T-helper 1 cell (primary cell): ENCODE measurements around the gene ABHD6.
"Not testable (repeated sequence)": the region's sequence is repeated elsewhere in the genome, so short reads cannot be mapped to it uniquely, and the experiment has no call there.

Experiments used
- DNase-seq, 5 donors: peaks; one replicate each; pipeline ENCODE4 v3.0.0-alpha.2; 2012 to 2020

The ABHD6 gene

DNA sequence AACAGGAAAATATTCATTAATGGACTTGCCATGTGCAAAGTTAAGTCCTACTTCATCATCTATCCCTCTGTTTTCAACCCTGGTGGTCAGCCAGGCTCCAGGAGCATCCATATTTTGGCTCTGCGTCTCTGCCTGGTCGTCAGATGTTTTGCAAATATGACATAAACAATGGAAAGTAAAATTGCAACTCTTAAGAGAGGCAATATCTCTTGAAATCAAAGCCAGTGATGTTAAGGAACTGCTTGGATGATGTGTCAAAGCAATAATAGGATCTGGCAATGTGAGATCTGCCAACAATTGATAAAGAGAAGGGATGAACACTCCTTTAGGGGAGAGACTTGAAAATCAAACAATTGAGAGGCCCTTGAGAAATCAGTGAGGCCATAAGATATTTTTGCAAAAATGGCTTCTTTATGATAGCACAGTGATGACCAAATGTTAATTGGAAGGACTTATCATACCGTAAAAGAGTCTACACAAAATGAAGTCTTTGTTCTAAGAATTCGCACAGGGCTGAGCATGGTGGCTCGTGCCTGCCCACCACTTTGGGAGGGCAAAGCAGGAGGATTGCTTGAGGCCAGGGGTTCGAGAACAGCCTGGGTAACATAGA is 6.5 kb downstream of the ABHD6 start:
- no peak for DNase-seq

DNA sequence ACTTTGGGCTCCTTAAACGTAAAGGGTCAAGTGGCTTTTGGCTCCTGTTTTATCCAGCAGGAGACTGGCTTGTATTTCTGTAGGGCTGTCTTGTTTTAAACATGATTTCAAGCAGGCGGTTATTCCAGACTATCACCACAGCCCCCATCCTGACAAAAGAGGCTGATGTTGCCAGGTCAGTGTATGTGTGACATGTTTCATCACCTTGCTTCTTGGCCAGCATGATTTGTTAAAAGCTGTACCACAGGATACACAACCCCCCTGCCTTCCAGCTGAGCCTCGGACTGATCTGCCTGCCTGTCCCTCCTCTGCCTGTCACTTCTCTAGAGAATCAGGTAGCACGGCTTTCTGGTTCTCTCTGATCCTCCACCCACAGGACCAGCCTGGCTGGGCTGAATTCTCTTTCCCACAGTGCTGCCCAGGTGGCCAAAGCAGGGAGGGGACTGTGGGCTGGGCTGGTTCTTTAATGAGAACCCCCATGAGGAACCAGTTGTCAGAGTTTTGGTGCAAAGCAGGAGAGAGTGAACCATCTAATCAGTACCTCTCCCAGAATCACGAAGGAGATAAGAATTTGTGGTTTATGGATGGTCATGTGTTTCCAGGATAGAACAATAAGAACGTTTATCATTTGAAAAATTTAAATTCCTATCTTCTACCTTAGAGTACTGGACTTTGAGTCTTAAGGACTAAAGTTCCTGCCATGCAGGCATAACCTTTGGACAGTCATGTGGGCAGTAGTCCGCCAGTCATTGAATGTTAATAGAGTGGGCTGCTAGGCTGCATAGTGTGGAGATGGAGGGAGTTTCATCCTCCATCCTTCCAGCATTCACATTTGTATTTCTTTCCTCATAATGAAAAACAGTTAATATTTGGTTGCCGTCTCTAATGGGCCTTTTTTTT is 8.8 kb downstream of the ABHD6 start:
- DNase-seq, result no peak

DNA sequence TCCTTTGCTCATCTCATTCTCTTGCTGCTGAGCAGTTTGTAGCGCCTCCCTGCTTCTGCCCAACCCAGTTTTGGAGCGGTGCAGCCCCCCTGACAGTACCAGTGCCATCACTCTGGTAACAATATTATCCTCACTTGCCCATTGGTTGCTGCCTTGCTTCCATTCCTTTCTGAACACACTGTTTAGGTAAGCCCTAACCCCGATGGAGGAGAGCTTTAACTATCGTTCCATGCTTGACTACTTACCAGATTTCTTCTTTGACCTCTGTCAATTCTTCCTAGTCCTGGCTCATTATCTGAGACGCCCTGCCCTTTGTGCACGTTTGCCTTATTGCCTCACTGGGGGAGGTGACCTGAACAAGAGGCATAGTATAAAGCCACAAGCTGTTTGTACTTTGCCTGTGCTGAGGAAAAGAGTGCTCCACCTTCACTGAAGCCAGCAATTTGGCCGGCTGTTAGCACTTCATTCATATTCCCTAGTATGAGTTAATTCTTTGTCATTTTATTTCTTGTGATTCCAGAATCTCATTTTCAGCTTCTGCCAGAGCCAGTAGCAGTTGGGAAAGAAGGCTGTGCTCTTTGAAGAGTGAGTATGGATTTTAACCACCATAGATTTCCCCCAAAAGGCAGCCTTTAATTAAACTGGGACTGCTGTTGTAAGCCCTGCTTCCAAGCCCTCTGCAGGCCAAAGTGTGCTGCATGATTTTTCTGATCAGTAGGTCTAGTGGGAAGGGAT is 11.9 kb downstream of the ABHD6 start:
- DNase-seq, result no peak

DNA sequence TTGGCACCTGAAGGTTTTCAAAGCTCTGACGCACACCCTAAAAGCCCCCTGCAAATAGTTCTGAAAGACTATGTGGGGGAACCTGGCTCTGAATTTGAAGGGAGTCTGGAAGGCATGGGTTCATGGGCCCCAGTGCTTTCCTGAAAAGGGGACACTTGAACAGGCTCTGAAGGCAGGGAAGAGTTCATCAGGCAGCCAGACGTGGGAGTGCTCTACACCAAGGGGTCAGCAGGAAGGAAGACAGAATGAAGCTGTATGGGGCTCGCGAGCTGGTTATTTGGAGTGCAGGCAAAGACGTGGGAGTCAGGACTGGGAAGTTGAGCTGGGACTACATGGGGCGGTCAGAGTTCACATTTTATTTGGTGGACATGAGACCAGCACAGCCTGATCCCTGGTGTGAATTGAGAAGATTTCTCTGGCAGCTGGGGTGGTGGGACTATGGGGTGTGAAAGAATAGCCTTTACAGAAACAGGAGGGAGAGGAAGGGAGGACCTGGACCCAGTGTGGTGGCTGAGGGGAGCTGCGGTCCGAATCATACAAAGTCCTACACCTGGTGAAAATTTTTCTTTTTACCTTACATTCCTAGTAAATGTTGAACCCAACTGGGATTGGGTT is 12.6 kb downstream of the ABHD6 start:
- no peak for DNase-seq

DNA sequence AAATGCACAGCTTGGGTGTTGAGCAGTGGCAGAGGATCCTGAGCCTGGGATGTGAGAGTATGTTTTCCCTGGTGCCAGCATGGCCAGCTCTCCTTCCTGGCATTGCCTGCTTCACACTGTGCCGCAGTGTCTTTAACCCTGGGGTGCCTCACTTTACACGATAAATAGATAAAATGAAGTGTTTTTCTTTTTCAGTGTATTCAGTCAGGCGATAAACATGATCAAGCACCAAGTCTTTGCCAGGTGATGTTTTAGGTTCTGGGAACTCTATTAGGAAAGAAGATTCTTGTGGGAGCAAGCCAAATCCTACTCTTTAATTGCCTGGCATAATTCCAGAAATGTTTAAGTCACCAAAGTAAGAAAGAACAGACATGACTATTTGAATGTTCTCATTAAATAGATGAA is 14.0 kb downstream of the ABHD6 start:
- DNase-seq, result no peak

DNA sequence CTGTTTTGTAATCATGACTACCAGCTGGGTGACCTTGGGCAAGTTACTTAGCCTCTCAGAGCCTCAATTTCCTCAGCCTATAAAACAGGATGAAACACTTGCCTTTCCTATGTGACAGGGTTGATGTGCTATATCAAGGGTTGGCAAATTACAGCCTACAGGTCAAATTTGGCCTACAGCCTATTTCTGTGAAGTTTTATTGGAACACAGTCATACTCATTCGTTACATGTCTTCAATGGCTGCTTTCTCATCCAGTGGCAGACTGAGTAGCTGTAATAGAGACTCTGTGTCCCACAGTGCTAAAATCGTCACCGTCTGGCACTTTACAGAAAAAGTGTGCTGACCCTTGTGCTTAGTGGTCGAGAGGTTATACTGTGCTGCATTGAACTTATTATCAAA is 16.6 kb downstream of the ABHD6 start:
- no peak for DNase-seq

DNA sequence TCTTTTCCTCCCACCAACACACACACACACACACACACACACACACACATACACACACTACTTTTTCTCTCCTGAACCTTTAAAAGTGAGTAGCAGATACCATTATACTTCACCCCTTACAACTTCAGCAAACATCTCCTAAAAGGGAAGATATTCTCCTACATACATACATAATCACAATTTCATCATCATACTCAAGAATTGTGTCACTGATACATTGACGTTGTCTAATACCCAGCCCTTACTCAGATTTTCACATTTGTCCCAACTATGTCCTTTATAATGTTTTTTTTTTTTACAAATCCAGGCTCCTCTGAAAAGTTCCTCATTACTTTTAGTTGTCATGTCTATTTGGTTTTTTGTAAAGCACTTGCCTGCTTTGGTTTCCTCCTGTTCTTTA is 18.5 kb downstream of the ABHD6 start:
- no peak for DNase-seq

DNA sequence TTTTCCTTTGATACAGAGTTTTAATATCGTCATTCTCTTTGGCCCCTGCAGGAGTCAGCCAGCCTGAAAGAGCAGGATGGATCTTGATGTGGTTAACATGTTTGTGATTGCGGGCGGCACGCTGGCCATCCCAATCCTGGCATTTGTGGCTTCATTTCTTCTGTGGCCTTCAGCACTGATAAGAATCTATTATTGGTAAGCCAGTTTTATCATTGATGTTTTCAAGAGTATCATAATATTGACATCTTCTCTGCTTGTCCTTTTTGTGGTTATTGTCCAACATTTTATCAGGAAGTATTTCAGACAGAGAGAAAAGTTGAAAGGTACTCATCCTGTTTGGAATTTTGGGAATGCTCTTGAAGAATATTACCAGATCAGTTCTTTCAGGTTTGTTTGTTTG is 18.9 kb downstream of the ABHD6 start:
- DNase-seq, result no peak

DNA sequence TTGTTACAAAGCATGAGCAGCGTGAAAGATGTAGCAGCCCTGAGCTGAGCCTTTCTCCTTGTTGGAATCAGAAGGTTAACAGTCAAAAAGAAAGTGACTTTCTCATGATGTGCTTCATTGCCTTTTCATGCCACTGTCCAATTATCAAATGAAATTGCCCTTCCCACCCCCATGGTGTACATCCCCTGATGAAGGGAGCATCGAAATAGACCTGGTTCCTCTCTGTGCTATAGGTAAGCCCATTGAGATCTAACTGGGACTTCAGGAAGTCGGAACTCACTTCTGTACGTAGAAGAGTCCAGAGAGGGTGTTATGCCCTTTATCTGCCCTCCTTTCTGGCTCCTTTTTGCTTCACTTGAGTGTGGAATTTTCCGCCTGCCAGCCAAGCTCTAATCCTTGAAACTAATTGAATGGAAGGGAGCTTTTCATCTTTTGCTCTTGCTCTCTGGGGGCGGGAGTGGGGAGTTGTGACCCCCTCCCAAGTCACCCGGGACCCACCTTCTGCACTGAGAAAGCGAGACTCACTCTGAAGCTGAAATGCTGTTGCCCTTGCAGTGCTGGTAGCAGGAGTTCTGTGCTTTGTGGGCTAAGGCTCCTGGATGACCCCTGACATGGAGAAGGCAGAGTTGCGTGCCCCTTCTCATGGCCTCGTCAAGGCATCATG is 20.9 kb downstream of the ABHD6 start:
- DNase-seq, result no peak

DNA sequence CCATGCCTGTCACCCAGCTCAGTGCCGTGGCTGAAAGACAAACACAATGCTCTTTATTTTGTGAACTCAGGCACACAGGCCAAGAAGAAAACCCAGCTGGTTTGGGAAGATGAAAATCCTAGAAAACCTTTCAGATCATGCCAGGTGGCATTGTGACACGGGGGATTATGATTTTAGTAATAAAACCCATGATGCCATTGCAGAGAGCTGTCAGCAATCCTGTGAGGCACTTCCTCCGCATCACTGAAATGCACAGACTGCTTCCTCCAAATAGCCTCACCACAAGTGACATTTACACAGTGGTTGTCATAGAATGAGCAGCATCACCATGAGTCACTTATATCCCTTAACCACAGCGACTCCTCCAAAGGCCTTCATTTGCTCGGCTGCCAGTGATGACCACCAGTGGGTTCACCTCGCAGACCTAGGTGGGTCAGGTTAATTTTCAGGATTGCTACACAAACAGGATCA is 22.7 kb downstream of the ABHD6 start:
- peak in 1 of 5 donors; percentile 37 for DNase-seq

DNA sequence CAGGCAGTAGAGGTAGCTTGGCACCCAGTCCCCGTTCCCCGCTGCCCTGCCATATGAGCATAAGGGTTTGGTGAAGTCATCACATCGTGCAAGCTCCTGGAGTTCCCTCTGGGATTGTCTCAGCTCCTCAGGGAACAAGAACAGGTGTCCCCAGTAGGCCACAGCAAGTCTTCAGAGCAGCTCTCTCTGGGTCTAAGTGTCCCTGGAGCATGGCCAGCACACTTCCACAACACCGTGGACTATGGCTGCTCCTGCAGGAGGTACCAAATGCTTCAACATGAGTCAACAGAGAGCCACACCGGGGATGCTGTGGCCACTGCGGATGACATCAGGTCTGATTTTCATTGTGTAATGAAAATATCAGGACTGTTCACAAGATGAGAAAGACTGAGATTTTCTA is 23.1 kb downstream of the ABHD6 start:
- DNase-seq, result no peak

DNA sequence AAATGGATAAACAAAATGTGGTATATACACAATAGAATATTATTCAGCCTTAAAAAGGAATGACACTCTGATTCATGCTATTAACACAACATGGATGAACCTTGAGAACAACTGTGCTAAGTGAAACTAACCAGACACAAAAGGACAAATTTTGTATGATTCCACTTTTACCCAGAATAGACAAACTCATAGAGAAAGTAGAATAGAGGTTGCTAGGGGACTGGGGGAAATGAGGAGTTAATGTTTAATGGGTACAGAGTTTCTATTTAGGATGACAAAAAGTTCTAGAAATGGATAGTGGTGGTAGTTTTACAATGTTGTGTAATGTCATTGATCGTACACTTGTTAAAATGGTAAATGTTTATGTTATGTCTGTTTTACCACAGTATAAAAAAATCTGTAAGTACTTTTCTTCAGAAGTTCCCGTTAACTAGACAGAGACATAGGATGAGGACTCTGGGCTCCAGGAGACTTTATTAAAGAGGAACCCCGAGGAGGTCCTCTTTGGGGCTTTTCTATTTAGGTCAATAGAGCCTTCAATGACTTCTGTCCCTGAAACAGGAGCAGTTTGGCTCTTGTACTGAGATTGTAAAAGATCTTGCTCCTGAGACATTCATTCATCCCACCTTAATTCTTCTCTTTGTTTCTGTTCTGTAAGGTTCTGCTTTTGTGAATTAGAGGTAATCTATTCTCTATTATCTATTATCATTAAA is 24.5 kb downstream of the ABHD6 start:
- DNase-seq, result no peak

DNA sequence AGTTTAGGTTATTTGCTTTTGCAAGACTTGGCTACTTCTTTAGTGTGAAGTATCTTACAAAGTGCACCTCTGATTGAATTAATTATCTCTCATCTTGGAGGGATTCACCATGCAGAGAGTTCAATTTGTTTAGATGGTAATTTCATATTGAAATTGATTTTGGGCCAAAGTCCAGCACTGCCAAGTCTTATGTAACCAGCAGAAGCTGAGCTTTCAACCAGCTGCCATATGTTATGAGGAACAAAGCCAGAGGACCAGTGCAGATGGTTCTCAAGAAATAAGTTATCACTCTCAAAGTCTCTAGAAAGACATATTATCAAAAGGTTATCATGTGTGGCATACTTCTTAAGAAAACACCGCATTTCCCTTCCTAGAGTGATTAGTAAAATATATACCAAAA is 29.0 kb downstream of the ABHD6 start:
- no peak for DNase-seq

DNA sequence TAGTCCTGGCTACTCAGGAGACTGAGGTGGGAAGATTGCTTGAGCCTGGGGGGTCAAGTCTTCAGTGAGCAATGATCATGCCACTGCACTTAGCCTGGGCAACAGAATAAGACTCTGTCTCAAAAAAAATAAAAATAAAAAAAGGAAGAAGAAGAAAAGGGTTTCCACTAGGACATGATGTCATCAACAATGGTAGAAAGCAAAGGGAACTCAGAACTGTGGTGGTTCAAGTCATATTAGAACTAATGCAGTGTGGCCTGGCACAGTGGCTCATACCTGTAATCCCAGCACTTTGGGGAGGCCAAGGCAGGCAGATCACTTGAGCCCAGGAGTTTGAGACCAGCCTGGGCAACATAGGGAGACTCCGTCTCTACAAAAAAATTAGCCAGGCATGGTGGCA is 30.0 kb downstream of the ABHD6 start:
- not testable (repeated sequence) for DNase-seq

DNA sequence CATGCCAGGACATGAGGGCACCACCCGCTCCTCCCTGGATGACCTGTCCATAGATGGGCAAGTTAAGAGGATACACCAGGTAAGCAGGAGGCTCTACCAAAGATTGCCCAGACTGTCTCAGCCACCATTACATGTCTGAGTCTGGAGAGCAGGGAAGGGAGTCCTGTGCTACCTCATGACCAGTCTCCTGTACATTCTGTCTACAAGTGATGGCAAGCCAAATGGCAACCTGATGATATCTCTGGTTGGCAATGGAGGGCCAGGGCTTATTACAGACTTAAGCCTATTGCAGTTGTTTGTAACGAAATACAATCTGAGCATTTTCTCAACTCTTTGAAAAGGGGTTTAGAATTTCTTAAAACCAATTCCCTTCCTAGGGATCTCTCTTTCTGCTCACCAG is 31.8 kb downstream of the ABHD6 start:
- no peak for DNase-seq

DNA sequence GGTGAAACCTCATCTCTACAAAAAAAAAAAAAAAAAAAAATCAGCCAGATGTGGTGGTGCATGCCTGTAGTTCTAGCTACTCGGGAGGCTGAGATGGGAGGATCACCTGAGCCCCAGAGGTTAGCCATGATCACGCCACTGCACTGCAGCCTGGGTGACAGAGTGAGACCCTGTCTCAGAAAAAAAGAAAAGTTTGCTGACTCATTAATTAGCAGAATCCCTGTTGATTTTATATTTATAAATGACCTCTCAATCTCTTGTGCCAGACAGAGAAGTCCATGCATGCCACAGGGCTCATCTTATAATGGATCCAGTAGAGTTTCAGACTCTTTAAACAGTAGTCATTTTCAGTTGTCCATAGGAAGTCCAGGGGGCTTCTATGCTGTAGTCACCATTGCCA is 32.9 kb downstream of the ABHD6 start:
- DNase-seq, result no peak

DNA sequence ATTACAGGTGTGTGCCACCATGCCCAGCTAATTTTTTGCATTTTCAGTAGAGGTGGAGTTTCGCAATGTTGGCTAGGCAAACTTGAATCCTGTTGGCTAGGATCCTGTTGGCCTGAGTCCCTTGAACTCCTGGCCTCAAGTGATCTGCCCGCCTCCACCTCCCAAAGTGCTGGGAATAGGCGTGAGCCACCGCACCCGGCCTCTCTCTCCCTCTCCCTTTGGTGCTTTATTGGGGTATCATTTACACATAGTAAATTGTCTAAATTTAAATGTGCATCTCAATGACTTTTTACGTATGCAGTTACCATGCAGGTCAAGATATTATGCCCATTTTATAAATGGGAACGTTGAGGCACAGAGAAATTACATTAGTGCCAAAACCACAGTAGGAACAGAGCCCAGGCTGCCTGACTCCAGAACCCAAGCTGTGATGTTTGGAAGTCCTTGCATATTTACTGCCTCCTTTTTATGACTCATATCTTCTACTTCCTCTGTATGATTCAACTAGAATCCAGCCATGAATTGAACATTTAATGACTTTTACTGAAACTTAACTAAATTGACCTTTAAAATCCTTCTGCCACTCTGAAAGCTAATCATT is 34.4 kb downstream of the ABHD6 start:
- peak in 1 of 5 donors; percentile 6 for DNase-seq

DNA sequence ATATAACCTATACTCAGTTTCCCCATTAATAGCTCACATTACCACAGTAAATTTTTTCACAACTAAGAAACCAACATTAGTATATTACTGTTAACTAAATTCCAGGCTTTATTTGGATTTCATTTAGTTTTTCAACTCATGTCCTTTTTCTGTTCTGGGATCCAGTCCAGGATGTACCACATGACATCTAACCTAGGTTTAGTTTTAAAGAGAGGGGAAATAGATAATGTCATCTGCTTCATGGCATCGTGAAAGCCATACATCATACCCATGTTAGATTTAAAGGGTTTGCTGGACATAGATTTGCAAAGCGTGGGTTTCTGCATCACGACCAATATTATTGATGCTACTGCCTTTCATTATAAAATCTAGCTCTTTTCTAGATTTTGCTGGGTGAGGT is 35.3 kb downstream of the ABHD6 start:
- DNase-seq, result no peak

DNA sequence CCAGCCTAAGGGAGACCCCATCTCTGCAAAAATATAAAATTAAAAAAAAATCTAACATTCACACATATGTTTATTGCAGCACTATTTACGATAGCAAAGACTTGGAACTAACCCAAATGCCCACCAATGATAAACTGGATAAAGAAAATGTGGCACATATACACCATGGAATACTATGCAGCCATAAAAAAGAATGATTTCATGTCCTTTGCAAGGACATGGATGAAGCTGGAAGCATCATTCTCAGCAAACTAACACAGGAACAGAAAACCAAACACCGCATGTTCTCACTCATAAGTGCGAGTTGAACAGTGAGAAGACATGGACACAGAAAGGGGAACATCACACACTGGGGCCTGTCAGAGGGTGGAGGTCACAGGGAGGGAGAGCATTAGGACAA is 35.8 kb downstream of the ABHD6 start:
- not testable (repeated sequence) for DNase-seq

DNA sequence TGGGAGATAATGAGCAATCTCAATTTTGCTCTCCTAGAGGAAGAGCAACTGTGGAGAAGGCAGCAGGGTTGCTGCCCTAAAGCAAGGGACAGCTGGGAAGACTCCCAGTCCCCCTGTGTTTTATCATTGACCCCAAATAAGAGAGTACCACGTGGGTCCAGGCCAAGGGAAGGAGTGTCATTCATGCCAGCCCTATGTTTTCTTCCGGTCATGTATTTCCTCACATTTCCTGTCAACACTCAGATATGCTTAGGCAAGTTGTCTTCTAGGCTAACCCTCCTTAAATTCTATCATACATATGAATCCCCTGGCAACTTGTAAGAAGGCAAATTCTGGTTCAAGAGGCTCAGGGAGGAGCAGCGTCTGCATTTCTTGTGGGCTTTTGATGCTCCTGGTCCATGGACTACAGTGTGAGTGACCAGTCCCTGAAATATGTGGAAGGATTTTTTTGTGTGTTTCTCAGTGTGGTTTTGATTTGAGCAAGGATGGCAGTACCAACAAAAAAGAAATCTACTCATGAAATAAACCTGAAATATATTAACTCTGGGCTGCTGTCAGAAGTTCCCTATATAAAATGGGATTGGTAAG is 36.5 kb downstream of the ABHD6 start:
- DNase-seq, result no peak

DNA sequence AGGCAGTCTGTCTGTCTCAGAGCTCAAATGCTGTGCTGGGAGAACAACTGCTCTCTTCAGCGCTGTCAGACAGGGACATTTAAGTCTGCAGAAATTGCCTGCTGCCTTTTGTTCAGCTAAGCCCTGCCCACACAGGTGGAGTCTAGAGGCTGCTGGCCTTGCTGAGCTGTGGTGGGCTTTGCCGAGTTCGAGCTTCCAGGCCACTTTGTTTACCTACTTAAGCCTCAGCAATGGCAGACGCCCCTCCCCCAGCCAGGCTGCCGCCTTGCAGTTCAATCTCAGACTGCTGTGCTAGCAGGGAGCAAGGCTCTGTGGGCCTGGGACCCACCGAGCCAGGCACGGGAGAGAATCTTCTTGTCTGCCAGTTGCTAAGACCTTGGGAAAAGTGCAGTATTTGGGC is 43.5 kb downstream of the ABHD6 start:
- no peak for DNase-seq
